A549 (cell line): ENCODE measurements around the gene MAGI2. TPM values are rescaled to one million over a fixed set of nuclear protein-coding genes. Genes with fewer than 3 reads are reported as not detected.

Experiments
- ATAC-seq, 2 experiments: fragments of 200-7000 bp in 1 of 2; fragments of >200 bp in 1 of 2; cut with Nextera tagmentation in 1 of 2; cut with Tn5 transposase in 1 of 2; 3 replicates each; pipeline versions ENCODE4 v1.8.0 to v1.9.1; 2018 to 2020; ENCODE audit warnings: mild to moderate bottlenecking in 1 of 2, moderate library complexity in 1 of 2
- CTCF ChIA-PET: fragments of 300-600 bp; sonication (Branson Sonifier 250); formaldehyde crosslinking; extraction: SDS; loops from one replicate; lab custom pipeline; 2021; ENCODE audit warnings: antibody characterized with exemption, inconsistent platforms; lab: Yijun Ruan, JAX
- POLR2A ChIA-PET: fragments of 350-600 bp; formaldehyde crosslinking; extraction: SDS; loops from one replicate; lab custom pipeline; 2021; ENCODE audit warnings: antibody characterized with exemption, inconsistent platforms; lab: Yijun Ruan, JAX
- DNase-seq, 2 experiments: peaks; one replicate each; pipeline versions ENCODE4 v3.0.0 to v3.0.0-alpha.2; 2011 to 2016; ENCODE audit warnings: low read depth in 1 of 2, low spot score in 1 of 2
- FAIRE-seq: peaks from 2 replicates; lab custom pipeline; 2011; peaks lifted over from hg19 to GRCh38; lab: Jason Lieb, UNC
- H3K27ac ChIP-seq, 2 experiments: fragments of >200 bp; sonication (Bioruptor Twin); formaldehyde crosslinking; 3 replicates each; pipeline ENCODE4 v1.5.1; 2016 to 2017
- H3K4me1 ChIP-seq: fragments of >200 bp; sonication (Bioruptor Twin); formaldehyde crosslinking; 3 replicates; pipeline ENCODE4 v1.6.1; 2016
- H3K4me2 ChIP-seq: fragments of >200 bp; sonication (Bioruptor Twin); formaldehyde crosslinking; 3 replicates; pipeline ENCODE4 v1.6.1; 2016
- H3K4me3 ChIP-seq: fragments of >200 bp; sonication (Bioruptor Twin); formaldehyde crosslinking; 3 replicates; pipeline ENCODE4 v1.5.1; 2016
- H3K9me3 ChIP-seq: fragments of >200 bp; sonication (Bioruptor Twin); formaldehyde crosslinking; 3 replicates; pipeline ENCODE4 v1.6.1; 2016
- CBX2 ChIP-seq: fragments of 200-600 bp; sonication (generic); IDR thresholded peaks from 2 replicates; pipeline ENCODE4 v1.6.1; 2016; ENCODE audit warnings: low read depth, mild to moderate bottlenecking, borderline replicate concordance
- EHMT2 ChIP-seq: fragments of 200-600 bp; sonication (generic); IDR thresholded peaks from 2 replicates; pipeline ENCODE4 v1.6.1; 2016; ENCODE audit warnings: antibody characterized with exemption, low read depth, mild to moderate bottlenecking, moderate library complexity
- EP300 ChIP-seq, 2 experiments: fragments of >200 bp; sonication (Bioruptor Twin); formaldehyde crosslinking; IDR thresholded peaks; 2 replicates in 1 of 2; 3 replicates in 1 of 2; pipeline ENCODE4 v1.6.1; 2016 to 2017
- ESRRA ChIP-seq: fragments of 150-350 bp; IDR thresholded peaks from 2 replicates; pipeline ENCODE4 v1.6.1; 2014; ENCODE audit warnings: mild to moderate bottlenecking, low read length, borderline replicate concordance
- HMGXB4 ChIP-seq: fragments of 250-450 bp; sonication (Bioruptor Pico); IDR thresholded peaks from 2 replicates; pipeline ENCODE4 v1.5.0; 2021; ENCODE audit warnings: mild to moderate bottlenecking, moderate library complexity, borderline replicate concordance
- JUNB ChIP-seq: fragments of >200 bp; sonication (Bioruptor Twin); formaldehyde crosslinking; IDR thresholded peaks from 2 replicates; pipeline ENCODE4 v1.6.1; 2016
- KDM1A ChIP-seq: fragments of 200-600 bp; sonication (generic); IDR thresholded peaks from 2 replicates; pipeline ENCODE4 v1.6.1; 2016; ENCODE audit warnings: low read depth, mild to moderate bottlenecking
- KDM5A ChIP-seq: fragments of 200-600 bp; sonication (generic); IDR thresholded peaks from 2 replicates; pipeline ENCODE4 v1.6.1; 2016; ENCODE audit warnings: antibody characterized with exemption, mild to moderate bottlenecking
- MAFK ChIP-seq: fragments of 450-650 bp; IDR thresholded peaks from 2 replicates; pipeline ENCODE4 v1.6.1; 2014; ENCODE audit not compliant: partially characterized antibody
- MAZ ChIP-seq: fragments of 150-350 bp; IDR thresholded peaks from 2 replicates; pipeline ENCODE4 v1.6.1; 2014; ENCODE audit warnings: antibody characterized with exemption, low read depth, low read length, borderline replicate concordance
- NFE2L2 ChIP-seq: fragments of 150-350 bp; conservative IDR thresholded peaks from 2 replicates; pipeline ENCODE4 v1.6.1; 2014; ENCODE audit warnings: low read length
- NPAS2 ChIP-seq: fragments of 250-450 bp; sonication (Bioruptor Pico); IDR thresholded peaks from 2 replicates; pipeline ENCODE4 v1.8.0; 2022; ENCODE audit warnings: mild to moderate bottlenecking, moderate library complexity, borderline replicate concordance
- POLR2A ChIP-seq: IDR thresholded peaks from 2 replicates; pipeline ENCODE4 v1.6.1; 2012; ENCODE audit warnings: mild to moderate bottlenecking, low read length
- POLR2AphosphoS2 ChIP-seq: conservative IDR thresholded peaks from 2 replicates; pipeline ENCODE4 v1.6.1; 2012; ENCODE audit warnings: low read length, improper control_type of control experiment, inconsistent platforms
- RAD21 ChIP-seq, 2 experiments: fragments of >200 bp in 1 of 2; sonication (Bioruptor Twin) in 1 of 2; formaldehyde crosslinking in 1 of 2; IDR thresholded peaks in 1 of 2; conservative IDR thresholded peaks in 1 of 2; 2 replicates in 1 of 2; 3 replicates in 1 of 2; pipeline ENCODE4 v1.6.1; 2012 to 2018; ENCODE audit warnings: inconsistent platforms in 1 of 2
- RCOR1 ChIP-seq: fragments of 150-350 bp; IDR thresholded peaks from 2 replicates; pipeline ENCODE4 v1.6.1; 2014; ENCODE audit warnings: antibody characterized with exemption, low read length, low read depth
- SMC3 ChIP-seq: fragments of >200 bp; sonication (Bioruptor Twin); formaldehyde crosslinking; IDR thresholded peaks from 3 replicates; pipeline ENCODE4 v1.6.1; 2018; ENCODE audit warnings: inconsistent platforms
- SREBF2 ChIP-seq: fragments of 450-650 bp; IDR thresholded peaks from 2 replicates; pipeline ENCODE4 v1.6.1; 2014; ENCODE audit warnings: mild to moderate bottlenecking, moderate library complexity
- ZSCAN20 ChIP-seq: fragments of 250-450 bp; sonication (Bioruptor Pico); IDR thresholded peaks from 2 replicates; pipeline ENCODE4 v1.8.0; 2022; ENCODE audit warnings: mild to moderate bottlenecking, moderate library complexity
- WGBS: methylation state at CpG from one replicate; pipeline ENCODE4 v1.1.6; 2017; ENCODE audit errors: missing lambda C conversion rate; 5-methylcytosine and 5-hydroxymethylcytosine counted together
- polyA plus RNA-seq, 4 experiments: library from polyadenylated mRNA; depleted of rRNA in 3 of 4; stranded (reverse); fragments of >200 nt; fragmentation: RNase III in 1 of 4; extraction: RNeasy Plus Mini Kit Qiagen cat#74134 plus additional on column Dnase treatment in 1 of 4; gene quantifications; 2 replicates in 3 of 4; 3 replicates in 1 of 4; pipeline ENCODE4 v1.2.3, GENCODE V29; 2011 to 2017
- TF ChIP-seq, protein P1 (sequence below): fragments of 450-650 bp; IDR thresholded peaks from 2 replicates; pipeline ENCODE4 v1.6.1; 2014; ENCODE audit warnings: antibody characterized with exemption
- TF ChIP-seq, protein P2 (sequence below): fragments of >200 bp; sonication (Bioruptor Twin); formaldehyde crosslinking; IDR thresholded peaks from 3 replicates; pipeline ENCODE4 v1.6.1; 2016
- TF ChIP-seq, protein P3 (sequence below): IDR thresholded peaks from 2 replicates; pipeline ENCODE4 v1.6.1; 2012

Gene MAGI2
- polyA plus RNA-seq, 2 of the 4 experiments (the other 2 are of a cell fraction): 0.48 to 0.81 TPM

- H3K27ac ChIP-seq: no peak overlapping the region
- no peaks in the 10 kb centered on the region for H3K9me3 ChIP-seq
- TF ChIP-seq, protein P1, sequence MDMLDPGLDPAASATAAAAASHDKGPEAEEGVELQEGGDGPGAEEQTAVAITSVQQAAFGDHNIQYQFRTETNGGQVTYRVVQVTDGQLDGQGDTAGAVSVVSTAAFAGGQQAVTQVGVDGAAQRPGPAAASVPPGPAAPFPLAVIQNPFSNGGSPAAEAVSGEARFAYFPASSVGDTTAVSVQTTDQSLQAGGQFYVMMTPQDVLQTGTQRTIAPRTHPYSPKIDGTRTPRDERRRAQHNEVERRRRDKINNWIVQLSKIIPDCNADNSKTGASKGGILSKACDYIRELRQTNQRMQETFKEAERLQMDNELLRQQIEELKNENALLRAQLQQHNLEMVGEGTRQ: no peak
- TF ChIP-seq POLR2A (no peak), MAFK (no peak), ESRRA (no peak), CBX2 (no peak), EHMT2 (no peak), SREBF2 (no peak), EP300 (IDR thresholded peaks at IDR 0.05) (no peak), JUNB (no peak), HMGXB4 (CRISPR knock-in tag) (no peak), RAD21 (conservative IDR thresholded peaks at IDR 0.05 in 1 of 2, IDR thresholded peaks at IDR 0.05 in 1 of 2) (no peak), SMC3 (no peak), MAZ (no peak), POLR2AphosphoS2 (no peak), KDM5A (no peak), NPAS2 (CRISPR knock-in tag) (no peak), ZSCAN20 (CRISPR knock-in tag) (no peak), RCOR1 (no peak)
- TF ChIP-seq, protein P2, sequence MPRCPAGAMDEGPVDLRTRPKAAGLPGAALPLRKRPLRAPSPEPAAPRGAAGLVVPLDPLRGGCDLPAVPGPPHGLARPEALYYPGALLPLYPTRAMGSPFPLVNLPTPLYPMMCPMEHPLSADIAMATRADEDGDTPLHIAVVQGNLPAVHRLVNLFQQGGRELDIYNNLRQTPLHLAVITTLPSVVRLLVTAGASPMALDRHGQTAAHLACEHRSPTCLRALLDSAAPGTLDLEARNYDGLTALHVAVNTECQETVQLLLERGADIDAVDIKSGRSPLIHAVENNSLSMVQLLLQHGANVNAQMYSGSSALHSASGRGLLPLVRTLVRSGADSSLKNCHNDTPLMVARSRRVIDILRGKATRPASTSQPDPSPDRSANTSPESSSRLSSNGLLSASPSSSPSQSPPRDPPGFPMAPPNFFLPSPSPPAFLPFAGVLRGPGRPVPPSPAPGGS: no peak
- TF ChIP-seq, protein P3, sequence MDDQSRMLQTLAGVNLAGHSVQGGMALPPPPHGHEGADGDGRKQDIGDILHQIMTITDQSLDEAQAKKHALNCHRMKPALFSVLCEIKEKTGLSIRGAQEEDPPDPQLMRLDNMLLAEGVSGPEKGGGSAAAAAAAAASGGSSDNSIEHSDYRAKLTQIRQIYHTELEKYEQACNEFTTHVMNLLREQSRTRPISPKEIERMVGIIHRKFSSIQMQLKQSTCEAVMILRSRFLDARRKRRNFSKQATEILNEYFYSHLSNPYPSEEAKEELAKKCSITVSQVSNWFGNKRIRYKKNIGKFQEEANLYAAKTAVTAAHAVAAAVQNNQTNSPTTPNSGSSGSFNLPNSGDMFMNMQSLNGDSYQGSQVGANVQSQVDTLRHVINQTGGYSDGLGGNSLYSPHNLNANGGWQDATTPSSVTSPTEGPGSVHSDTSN: no peak
- TF ChIP-seq, all 56 proteins: peak for 0
- no peak for ATAC-seq
- Histone ChIP-seq H3K4me1 (no peaks in the 10 kb centered on the region), H3K4me3 (no peak overlapping the region), H3K4me2 (no peak overlapping the region)
- FAIRE-seq: no peak
- POLR2A ChIA-PET: no interaction called here
- WGBS: 0% methylated on average over 1 of the region's 1 CpG
- no peak for DNase-seq
- CTCF ChIA-PET: no interaction called here
These were observed 18.6 kb downstream of the MAGI2 start for GRCh38 chr7:79434867-79435266.

GRCh38 chr7:79434098-79434497 is 19.4 kb downstream of the MAGI2 start:
- ChIA-PET POLR2A (no interaction called here), CTCF (no interaction called here)
- no peak for FAIRE-seq
- TF ChIP-seq MAZ (no peak), KDM1A (no peak), NFE2L2 (no peak), ZSCAN20 (CRISPR knock-in tag) (no peak)
- H3K4me3 ChIP-seq: no peak overlapping the region
- no peak; a peak in 1 of 6 replicates for ATAC-seq
- H3K27ac ChIP-seq: no peak overlapping the region
- H3K4me2 ChIP-seq: no peak overlapping the region
- H3K4me1 ChIP-seq: no peaks in the 10 kb centered on the region
- no peak for DNase-seq
- 33% methylated on average over 1 of the region's 1 CpG for WGBS
- H3K9me3 ChIP-seq: no peaks in the 10 kb centered on the region
